NCI-H2029 treated with DMSO at 0.1 percent for 48 hours (cell line): ENCODE results near the gene ATP10B.

Experiments
- DNase-seq: peaks from one replicate; lab custom pipeline; 2025; lab: John Stamatoyannopoulos, UW

Gene ATP10B

DNA sequence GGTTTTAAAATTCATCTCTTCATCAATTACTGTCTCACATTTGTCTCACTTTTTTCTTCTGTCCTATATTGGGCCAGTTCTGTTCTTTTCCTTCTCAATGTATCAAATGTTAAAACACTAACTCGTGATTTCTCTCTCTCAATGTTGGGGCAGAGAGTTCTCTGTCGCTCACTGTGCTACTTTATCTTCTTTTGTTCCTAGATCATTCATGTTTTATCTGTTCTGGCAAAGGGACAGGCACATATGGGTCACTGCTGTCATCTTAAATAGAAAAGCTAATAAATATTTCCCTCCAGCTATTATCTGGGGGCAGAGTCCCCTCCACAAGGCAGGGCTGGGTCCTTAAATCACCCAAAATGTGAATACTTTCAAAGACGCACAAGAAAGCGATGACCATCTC lies 216.3 kb downstream of the ATP10B start:
- DNase-seq = no peak

DNA sequence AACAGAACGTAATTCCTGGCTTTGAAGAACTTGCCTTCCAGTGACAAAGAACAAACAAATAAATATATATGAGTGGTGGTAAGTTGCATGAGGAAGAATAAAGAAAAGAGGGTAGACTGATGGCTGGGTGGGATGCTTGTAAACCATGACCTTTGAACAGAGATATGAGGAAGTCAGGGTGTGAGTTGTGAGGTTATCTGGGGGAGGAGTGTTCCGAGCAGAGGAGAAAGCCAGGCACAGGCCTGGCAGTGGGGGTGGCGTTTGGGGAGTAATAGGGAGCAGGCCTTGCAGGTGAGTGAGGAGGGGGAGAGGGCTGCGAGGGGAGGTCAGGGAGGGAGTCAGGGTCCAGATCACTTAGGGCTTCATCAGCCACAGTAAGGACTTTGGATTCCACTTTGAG lies 217.0 kb downstream of the ATP10B start:
- no peak for DNase-seq

DNA sequence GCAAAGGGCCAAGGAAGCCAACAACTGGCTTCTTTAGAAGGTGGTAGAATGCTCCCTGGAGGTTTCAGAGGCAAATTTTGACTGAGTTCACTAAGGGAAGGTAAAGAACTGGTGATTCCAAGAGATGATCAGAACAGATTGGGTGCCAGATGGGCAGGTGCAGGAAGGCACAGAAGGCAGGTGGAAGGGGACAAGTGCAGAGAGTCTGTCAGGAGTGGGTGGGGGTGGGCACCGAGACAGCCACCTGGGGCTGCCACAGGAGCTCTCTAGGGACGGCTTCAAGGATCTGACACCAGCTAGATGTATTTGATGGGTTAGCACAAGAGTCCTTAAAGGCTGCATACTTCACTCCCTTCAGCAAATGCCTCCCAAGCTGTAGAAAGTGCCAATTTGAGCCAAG lies 223.0 kb downstream of the ATP10B start:
- DNase-seq = no peak

DNA sequence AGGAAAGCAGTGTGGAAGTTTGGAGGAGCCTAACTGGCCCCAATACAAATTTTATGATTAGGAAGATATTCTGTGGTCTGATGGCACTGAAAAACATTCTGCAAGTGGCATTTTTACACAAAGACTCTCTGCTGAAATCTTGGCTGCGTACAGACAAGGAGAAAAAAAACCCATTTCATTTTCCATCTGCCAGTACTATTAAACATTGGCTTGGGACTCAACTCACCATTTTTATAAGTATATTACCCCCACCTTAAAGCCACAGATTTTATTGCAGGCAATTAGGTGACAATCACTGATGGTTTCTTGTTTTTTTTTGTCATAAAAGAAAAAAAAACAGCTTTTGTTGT lies 223.4 kb downstream of the ATP10B start:
- DNase-seq = no peak

DNA sequence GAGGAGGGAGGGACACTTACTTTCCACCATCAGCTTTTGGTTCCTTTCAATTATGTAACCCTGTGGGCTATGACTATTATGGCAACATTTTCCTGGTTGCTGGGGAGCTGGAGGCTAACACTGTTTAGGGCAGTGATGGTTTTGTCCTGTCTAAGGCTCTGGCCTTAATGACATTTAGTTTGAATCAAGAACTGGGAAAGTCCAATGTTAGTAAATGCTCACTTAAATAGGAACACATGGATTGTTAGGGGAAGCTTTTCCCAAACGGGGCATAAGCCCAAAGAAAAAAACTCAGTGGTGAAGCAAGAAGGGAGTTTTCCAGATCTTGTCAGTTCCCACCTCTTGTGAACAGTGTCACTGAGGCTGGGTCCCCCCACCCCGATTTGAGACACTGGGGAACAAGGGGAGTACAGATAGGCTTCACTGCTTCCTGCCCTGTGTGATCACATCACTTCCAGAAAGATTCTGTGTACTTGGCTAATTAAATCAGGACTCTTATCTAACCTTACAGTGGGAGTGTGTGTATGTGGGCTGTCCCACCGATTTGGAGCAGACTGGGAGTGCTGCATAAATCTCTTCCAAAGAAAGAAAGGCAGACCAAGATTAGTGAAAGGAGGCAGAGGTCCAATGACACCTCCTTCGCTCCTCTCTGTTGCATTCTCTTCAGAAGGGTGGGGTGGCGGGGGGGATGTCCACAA lies 223.9 kb downstream of the ATP10B start:
- no peak for DNase-seq

DNA sequence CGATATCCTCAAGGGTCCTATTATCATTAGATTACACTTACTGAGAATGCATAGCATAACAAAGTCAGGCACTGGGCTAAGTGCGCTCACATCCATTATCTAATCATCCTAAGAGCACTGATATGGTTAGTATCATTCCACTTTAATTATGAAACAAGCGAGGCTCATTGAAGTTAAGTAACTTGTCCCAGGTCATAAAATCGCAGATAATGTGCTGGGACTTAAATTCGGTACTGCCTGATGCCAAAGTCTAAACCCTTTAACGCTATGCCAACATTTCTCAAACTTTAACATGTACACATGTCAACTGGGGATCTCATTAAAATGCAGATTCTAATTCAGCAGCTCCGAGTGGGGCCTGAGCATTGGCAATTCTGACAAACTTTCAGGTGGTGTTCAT lies 225.7 kb downstream of the ATP10B start:
- DNase-seq = no peak

DNA sequence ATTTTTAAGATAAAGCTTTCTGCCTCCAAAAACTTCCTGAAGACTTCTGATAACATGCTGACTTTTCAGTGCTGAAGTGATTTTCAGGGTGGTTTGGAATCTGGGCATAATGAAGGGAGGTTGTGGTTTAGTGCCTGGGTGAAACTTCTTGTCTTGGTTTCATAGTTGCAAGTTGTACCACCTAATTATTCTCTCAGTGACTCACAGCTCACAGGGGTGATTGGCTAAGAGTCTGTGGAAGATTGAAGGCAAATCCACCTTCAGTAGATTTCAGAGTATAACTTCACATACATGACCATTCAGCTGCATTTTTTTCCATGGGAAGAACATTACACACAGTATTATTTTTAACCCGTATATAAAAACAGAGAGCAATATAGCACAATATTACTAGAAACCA lies 230.5 kb downstream of the ATP10B start:
- DNase-seq = no peak

DNA sequence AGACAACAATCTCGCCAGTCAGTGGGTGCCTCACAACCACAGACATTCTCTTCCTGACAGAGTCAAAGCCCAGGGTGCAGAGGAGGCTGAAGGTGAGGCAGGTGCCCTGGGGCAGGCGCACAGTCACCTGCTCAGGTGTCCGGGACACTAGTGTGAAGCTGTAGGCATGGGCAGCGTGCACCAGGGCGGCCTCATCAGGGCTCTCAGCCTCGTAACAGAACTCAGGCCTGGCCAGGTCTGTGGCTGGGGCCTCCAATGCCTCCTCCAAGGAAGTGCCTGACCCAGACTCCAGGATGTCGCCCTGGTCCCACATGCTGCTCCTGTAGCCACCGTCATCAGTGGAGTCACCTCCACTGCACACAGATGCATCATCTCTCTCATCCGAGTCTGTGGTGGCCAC lies 231.6 kb downstream of the ATP10B start:
- DNase-seq = no peak

DNA sequence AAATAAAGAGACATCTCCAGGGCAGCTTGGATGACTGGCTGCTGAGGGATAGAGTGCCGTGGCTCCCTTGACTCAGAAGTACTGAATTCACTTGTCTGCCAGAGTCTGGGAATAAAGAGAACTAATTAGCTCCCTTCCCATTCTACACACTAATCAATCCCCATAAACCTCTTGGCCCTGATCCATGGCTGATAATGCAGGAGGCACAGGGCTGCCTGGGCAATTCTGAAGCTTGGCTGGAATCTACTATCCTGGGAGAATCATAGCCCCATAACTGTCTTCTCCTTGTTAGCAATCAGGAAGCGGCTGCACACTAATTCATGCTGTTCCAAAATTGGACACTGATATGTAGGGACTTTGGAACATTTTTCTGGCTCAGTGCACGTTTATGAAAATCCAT lies 232.6 kb downstream of the ATP10B start:
- DNase-seq = no peak

DNA sequence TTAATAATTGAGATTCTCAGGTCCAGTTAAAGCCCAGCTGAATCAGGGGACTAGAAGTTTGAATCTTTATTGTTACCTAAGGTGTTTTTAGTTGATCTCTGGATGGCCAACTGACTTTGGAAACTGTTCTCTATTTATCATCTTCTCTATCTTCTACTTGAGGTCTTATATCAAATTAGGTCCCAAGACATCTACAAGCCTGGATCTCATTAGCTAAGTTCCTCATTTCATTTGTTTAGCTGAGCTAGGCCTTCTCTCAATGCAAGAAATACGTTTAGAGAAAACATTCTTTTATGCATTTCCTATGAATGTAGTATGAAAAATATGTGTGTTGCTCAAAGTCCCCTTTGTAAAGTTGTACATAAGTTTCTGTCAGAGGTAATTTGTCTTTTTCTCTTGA lies 233.7 kb downstream of the ATP10B start:
- DNase-seq = no peak

DNA sequence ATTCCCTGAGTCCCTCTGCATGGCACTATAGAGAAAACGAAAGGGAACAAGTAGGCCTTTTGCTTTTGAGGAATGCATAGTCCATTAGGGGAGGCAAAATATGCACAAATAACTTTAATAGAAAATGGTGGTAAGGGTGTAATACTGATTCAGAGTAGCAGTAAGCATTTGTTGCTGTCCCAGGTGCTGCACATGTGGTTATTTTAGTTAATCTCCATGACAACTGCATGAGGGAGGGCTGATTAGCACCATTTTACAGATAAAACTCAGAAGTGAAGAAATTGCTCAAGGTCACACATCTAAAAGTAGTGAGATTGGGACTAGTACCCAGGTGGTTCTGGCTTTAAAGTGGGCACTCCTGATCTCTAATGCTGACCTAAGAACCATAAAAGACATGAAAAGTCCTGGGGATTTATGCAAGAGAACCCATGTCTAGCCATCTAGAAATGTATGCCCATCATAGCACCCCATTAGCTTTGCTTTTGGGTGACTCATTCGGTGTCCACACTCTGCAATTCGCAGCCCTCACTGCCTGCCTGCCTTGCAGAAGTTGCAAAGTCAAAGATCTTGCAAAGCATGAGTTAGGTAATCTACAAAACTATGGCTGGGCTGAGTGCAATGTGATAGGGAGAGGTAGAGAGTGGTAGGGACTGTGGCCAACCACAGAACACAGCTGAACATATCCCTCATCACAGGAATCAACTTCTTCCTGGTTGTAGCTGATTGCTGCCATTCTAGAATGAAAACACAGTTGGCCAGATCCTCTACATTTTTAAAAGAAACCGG lies 235.1 kb downstream of the ATP10B start:
- no peak for DNase-seq

DNA sequence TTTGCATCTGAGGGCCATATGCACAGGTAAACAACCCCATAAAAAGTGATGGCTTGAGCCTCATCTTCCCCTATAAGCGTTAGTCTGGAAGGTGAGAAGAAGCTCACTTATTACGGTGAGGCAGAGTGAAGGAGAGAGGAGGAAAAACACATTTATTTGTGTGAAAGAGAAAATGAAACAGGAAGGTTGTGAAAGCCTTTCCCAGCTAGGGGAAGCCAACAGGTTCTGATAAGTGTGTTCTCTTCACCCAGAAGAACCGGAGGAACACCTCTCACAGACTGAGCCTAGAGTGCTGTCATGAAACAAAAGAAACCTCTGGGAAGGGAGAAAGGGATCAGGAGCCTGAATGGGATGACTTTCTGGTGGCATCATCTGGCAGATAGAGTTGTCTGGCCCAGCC lies 237.9 kb downstream of the ATP10B start:
- no peak for DNase-seq

DNA sequence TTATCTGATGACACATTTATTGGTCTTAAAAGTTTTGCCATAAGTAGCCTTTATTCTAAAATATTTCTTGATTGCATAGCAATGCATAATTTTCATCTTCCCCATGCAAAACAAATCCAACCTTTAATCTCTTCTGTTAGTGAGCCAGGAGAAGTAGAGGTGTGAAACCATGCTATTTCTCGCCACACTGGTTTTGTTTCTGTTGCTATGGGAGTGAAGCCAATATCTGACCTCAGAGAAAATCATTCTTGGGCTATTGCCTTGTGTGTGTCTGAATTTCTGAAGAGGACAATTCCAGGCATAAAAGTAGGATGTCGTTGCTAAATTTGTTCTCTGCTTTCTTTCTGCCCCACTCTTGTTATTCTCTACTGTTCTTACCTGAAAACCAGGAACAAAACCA lies 246.7 kb downstream of the ATP10B start:
- no peak for DNase-seq

DNA sequence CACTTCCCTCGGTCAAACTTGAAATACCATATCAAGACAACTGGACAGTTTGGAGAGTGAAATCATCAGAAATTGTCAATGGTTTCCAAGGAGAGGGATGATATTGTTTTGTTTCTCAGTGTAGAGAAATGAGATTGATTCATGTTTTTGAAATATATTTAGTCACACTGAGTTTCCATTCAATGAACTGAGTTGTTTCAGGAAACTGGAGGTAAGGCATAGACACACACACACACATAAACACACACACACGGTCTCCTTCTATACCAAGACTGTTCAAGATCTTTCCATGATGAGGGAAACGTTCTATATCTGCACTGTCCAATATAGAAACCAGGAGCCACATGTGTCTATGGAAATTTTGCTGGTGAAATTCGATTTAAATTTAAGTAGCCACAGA lies 247.5 kb downstream of the ATP10B start:
- DNase-seq = no peak

DNA sequence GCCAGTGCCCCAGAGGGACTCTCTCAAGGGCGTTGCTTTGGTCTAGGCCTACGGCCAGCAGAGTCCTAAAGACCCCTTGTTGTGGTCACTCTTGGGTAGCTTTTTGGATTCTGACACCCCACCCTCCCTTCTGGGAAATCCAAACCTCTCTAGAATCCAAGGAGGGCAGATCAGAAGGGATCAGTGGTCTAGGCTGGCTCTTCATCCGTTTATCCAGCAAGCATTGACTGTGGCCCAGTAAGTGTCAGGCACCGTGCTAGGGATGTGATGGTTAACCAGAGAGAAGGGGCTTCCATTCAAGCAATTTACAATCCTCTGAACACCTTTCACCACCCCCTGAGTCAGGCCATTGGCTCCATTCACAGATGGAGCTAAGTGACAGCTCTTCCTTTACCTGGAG lies 249.3 kb downstream of the ATP10B start:
- no peak for DNase-seq

DNA sequence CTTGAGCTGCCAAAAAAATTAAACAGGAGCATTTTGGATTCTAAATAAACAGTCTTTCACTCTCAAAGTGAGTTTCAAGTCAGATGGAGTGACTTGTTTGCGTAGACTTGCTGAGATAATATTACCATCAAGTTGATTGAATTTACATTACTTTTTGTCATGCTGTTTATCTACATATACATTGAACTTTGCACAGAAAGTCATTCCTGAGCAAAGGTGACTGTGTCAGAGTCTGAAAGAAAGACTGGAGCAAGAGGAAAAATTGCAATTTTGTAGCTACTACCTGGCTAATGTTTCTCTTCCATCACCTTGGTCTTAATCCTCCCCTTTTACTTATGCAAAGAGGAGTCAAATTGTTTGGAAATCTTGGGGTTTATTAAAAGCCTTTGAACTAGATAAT lies 251.0 kb downstream of the ATP10B start:
- DNase-seq = no peak

DNA sequence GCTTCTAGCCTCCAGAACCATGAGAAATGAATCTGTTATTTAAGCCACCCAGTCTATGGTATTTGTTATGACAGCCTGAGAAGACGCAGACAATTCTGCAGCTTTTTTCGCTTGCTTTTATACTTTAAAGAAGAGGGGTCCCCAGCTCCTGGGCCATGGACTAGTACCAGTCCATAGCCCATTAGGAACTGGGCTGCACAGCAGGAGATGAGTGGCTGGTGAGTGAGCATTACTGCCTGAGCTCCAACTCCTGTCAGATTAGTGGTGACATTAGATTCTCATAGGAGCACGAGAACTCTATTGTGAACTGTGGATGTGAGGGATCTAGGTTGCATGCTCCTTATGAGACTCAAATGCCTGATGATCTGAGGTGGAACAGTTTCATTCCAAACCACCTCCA lies 278.7 kb downstream of the ATP10B start:
- no peak for DNase-seq

DNA sequence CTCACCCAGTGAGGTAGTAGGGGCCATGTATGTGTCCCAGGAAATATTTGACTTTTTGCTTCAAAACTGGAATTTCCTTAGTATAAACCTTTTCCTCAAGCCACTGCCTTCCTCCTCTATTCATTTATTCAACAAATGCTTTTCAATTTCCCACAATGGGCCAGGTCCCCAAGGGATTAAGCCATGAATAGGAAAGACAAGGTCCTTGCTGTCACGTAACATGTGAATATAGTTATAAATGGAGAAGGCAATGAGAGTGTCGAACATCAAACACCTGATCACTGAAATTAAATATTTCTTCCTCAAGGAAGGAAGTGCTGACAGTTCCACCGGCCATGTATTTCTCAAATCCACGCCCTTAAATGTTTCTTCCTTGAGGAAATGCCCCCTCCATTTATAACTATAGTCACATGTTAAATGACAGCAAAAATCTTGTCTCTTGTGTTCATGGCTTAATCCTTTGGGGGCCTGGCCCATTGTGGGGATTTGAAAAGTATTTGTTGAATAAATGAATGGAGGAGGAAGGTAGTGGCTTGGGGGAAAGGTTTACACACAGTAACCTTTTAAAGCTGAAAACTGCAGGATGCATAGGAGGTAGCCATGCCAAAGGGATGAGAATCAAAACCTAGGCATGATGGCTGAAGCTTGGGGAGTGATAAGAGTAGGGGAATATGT lies 284.8 kb downstream of the ATP10B start:
- no peak for DNase-seq

DNA sequence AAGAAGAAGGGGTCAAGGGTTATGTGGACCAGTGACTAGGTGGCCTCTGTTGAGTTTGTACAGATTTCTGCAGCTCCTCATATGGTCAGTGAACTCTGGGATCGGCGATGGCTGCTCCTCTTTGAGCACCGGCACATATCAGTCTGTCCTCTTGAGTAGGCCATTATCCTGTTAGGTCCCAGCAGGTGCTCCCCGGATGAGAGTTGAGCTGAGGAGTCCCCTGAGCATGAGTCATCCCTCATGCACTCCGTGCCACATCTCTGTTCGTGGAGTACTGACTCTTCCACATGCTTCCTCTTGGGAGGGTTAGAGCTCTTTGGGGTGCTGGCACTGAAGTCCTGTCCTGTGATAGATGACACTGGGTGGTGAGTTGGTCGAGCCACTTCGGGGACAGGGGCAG lies 286.6 kb downstream of the ATP10B start:
- DNase-seq = no peak

DNA sequence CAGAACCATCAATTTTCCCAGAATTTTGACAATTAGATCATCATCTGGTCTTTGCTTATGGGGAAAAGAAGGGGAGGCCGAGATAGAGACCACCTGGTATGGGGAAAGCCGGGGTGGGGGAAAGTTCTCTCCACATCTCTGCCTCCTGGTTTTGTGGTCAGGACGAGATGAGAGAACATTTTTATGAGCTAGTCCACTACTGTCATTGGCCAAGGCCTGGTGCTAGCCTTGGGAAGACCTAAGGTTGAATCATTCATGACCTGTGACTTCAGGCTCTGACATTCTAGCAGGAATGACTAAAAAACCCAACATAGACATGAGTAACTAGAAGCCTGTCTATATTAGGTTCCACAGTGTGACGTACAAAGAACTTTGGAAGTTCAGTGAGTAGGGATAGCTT lies 295.2 kb downstream of the ATP10B start:
- DNase-seq = no peak

DNA sequence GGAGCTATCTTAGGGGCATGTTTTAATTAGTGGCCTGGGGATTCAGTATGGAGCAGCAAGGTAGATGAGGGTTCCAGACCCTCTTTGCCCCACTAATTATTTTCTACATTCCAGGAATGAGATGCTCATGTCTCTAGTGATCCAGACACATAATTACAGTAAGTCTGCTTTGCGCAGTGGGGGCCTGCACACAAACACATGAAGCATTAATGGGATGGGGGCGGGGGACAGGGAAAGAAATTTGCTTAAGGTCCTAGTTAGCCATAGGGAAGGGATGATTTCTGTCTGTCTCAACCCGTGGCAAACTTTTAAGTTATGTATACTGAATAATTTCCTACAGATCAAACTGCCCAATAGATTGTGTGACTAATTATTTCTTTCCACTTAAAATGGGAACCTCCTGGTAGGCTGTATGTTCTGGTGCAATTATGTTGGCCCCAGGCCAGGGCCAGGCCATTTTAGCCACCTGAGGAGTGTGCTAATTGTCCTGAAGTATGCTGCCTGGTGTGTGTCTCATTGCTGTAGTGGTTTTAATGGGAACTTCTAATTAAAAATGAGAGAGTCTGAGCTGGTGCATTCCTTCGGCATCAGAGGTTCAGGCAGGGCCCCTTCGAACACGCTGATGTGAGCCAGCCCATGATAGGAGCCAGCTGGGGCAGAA lies 295.9 kb downstream of the ATP10B start:
- no peak for DNase-seq

DNA sequence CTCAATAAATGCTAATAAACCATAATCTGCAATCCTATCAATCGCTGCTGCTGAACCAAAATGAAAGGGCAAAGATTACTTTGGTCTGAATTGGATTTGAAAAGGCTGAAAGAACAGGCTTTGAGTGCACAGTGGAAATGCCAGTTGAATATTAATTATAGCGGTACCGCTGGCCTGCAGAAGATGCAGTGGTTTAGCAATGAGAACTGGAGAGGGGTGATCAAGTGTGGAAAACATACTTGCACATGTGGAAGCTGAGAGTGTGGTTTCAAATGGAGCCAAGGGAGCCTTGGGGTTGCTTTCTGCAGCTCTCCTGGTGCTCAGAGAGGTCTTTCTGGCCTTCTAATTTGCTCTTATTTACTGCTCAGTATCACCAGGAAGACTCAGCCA lies 296.4 kb downstream of the ATP10B start:
- DNase-seq = no peak

DNA sequence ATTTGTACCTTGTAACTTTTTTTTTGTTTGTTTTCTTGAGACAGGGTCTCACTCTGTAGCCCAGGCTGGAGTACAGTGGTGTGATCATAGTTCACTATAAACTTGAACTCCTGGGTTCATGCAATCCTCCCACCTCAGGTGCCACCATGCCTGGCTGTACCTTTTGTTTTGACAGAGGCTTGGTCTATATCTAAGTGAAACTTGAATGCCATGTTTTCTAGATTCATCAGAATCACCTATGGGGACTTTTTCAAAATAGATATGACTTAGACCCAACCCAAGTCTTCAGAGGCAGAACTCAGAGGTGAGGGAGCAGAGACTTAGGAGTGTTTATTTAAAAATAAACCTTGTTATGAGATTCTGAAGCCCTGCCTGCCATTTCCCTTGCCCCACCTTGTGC lies 301.9 kb downstream of the ATP10B start:
- DNase-seq = no peak
